Mesothelial cell of epicardium (in vitro differentiated cells): ENCODE results near the gene ACOX1. TPM values are rescaled to one million over a fixed set of nuclear protein-coding genes. Genes with fewer than 3 reads are reported as not detected.

ENCODE experiments used
- DNase-seq, 2 experiments: peaks; one replicate each; pipeline ENCODE4 v3.0.0; 2021; ENCODE audit warnings: low spot score in 2 of 2; ENCODE audit not compliant: unreplicated experiment in 2 of 2
- H3K27ac Mint-ChIP-seq: 2 replicates; pipeline ENCODE4 v1.8.0; 2021; ENCODE audit warnings: mixed read lengths
- H3K27me3 Mint-ChIP-seq: 2 replicates; pipeline ENCODE4 v1.8.0; 2021; ENCODE audit warnings: low read depth, mixed read lengths
- H3K36me3 Mint-ChIP-seq: 2 replicates; pipeline ENCODE4 v1.8.0; 2021; ENCODE audit warnings: mixed read lengths
- H3K4me1 Mint-ChIP-seq: 2 replicates; pipeline ENCODE4 v1.8.0; 2021; ENCODE audit warnings: mixed read lengths
- H3K4me3 Mint-ChIP-seq: 2 replicates; pipeline ENCODE4 v1.8.0; 2021; ENCODE audit warnings: mild to moderate bottlenecking, moderate library complexity, mixed read lengths
- H3K9me3 Mint-ChIP-seq: 2 replicates; pipeline ENCODE4 v1.8.0; 2021; ENCODE audit warnings: mixed read lengths
- CTCF ChIP-seq: fragments of 200-600 bp; sonication (generic); IDR thresholded peaks from one replicate; pipeline ENCODE4 v1.5.0; 2021; ENCODE audit warnings: antibody characterized with exemption; ENCODE audit not compliant: unreplicated experiment
- total RNA-seq: library from RNA; stranded (reverse); gene quantifications from 3 replicates; pipeline ENCODE4 v1.2.1, GENCODE V29; 2021

The ACOX1 gene
- total RNA-seq, 1 donor from 2014 or later: 57.5 TPM

DNA sequence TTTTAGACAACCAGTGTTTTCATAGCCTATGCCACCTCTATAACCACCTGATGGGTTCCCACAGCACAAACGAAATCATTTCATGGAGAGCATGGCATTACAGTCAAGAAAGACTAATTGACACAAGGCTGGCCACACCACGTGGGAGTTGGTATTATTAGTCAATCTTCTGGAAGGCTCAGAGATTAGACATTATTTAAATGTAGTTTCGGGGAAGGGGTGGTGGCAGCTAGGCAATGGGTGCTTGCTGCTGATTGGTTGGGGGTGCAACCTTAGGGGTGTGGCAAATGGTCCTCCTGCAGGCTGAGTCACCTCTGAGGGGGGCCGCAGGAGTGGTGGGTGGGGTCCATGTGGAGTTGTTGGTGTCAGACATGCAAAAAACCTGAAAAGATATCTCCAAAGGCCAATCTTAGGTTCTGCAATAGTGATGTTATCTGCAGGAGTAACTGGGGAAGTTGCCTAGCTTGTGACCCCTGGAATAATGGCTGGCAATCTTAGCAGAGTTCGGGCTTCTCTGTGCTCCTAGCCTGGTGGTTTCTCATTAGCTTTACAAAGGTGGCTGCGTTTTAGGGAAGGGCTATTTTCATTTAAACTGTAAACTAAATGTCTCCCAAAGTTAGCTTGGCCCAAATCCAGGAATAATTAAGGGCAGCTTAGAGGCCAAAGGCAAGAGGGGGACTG lies 4.7 kb upstream of the ACOX1 start:
- Mint-ChIP-seq H3K27ac (peak overlapping the region; percentile 95), H3K4me1 (peaks cover 56% of the 10 kb centered on the region)
- no peak for DNase-seq

DNA sequence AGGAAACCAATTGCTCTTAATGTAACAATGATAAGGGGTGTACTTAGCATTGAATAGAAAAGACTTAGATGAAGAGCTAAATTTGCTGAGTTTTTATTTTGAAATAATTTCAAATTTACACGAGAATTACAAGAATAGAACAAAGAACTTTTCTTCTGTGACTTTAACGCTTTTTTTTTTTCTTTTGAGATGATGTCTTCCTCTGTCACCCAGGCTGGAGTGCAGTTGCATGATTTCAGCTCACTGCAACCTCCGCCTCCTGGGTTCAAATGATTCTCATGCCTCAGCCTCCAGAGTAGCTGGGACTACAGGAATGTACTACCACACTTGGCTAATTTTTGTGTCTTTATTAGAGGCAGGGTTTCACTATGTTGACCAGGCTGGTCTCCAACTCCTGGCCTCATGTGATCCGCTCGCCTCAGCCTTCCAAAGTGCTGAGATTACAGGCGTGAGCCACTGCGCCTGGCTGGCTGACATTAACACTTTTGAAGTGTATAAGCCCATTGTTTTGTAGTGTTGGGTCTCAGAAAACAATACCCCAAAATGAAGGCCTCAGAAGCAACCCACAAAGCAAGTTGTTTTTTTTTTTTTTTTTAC lies 2.2 kb upstream of the ACOX1 start:
- Mint-ChIP-seq H3K4me1 (peaks cover 73% of the 10 kb centered on the region), H3K27me3 (no peaks in the 10 kb centered on the region), H3K4me3 (peak overlapping the region; percentile 80), H3K27ac (peak overlapping the region; percentile 100), H3K9me3 (no peaks in the 10 kb centered on the region), H3K36me3 (peaks cover 11% of the 10 kb centered on the region)
- TF ChIP-seq CTCF: no peak
- no peak for DNase-seq

More for the DNA sequence above, 4.7 kb upstream of the ACOX1 start:
- Mint-ChIP-seq H3K4me3 (peak overlapping the region; percentile 18), H3K36me3 (peaks cover 5% of the 10 kb centered on the region), H3K9me3 (no peaks in the 10 kb centered on the region), H3K27me3 (no peaks in the 10 kb centered on the region)
- TF ChIP-seq CTCF: no peak

DNA sequence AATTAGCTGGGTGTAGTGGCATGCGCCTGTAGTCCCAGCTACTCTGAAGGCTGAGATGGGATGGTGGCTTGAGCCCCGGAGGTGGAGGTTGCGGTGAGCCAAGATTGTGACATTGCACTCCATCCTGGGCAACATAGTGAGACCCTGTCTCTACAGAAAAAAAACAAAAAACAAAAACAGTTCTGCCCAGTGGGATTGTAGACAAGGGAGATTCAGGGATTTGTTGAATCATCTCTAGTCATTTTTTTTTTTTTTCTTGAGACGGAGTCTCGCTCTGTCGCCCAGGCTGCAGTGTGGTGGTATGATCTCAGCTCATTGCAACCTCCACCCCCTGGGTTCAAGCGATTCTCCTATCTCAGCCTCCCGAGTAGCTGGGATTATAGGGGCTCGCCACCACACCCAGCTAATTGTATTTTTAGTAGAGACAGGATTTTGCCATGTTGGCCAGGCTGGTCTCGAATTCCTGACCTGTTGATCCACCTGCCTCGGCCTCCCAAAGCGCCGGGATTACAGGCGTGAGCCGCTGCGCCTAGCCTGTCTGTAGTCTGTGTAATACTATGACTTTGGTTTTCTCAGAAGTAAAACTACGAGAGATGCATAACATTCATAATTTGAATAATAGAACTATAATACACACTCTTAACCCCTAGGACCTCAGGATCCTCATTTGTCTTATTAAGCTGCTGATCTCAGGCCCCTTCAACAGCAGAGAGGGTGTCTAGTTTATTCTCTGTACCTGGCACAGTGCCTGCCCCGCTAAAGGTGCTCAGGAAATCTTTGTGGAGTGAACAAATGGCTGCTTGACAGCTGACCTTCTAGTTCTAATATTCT lies 1.4 kb upstream of the ACOX1 start:
- no peaks in the 10 kb centered on the region for H3K9me3 Mint-ChIP-seq
- TF ChIP-seq CTCF: no peak
- DNase-seq: no peak
- H3K4me3 Mint-ChIP-seq: peak overlapping the region; percentile 80
- H3K27me3 Mint-ChIP-seq: no peaks in the 10 kb centered on the region
- peak overlapping the region; percentile 100 for H3K27ac Mint-ChIP-seq
- H3K4me1 Mint-ChIP-seq: peaks cover 77% of the 10 kb centered on the region
- H3K36me3 Mint-ChIP-seq: peaks cover 13% of the 10 kb centered on the region

DNA sequence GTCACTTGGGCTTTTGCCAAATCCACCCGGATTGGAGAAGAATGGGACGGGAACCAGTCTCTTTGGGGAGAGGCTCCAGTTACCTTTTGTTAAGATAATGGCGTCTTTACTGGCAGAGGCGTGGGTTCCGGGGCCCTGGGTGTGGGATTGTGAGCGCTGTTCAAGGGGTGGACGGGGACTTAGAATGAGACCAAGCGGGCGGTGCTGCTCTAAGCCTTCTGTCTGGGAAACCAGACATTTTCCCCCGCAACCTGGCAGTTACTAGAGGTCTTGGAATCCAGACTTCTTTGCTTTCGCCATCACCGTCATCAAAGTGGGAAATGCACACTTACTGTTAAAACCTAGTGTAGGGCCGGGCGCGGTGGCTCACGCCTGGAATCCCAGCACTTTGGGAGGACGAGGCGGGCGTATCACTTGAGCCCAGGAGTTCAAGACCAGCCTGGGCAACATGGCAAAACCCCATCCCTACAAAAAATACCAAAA lies 780 bp upstream of the ACOX1 start:
- Mint-ChIP-seq H3K4me1 (peaks cover 76% of the 10 kb centered on the region), H3K27me3 (no peaks in the 10 kb centered on the region), H3K4me3 (peak overlapping the region; percentile 80), H3K9me3 (no peaks in the 10 kb centered on the region), H3K27ac (peak overlapping the region; percentile 100), H3K36me3 (peaks cover 13% of the 10 kb centered on the region)
- DNase-seq: no peak
- TF ChIP-seq CTCF: no peak

DNA sequence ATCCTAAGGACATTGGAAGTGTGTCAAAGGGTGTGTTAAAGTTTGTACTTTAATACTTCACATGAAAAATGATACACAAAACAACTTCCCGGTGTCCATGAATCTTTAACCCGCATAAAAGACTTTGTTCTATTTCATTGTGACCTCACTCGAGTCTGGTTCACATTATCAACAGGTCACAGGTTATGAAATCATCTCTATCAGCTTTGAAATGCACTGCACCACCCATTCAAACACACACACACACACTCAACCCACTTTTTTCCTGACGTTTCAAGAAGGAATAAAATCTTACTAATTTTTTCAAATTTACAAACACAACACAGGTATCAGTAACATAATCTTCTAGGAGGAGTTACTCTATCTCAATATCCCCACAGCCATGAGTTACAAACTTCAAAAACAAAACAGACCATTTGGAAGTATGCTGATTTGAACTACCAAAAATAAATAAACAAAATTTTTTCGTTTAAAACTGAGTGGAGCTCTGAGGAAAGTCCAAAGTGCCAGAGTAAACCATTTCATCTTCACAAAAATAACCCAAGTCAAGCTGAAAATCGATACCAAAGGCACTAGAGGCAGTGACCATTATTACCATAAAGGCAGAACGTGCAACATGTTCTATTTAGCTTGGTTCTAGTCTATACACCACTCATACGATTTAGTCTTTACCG lies 2.7 kb downstream of the ACOX1 start:
- Mint-ChIP-seq H3K36me3 (peaks cover 28% of the 10 kb centered on the region), H3K27ac (peak overlapping the region; percentile 82), H3K4me1 (peaks cover 46% of the 10 kb centered on the region), H3K9me3 (no peaks in the 10 kb centered on the region), H3K27me3 (no peaks in the 10 kb centered on the region), H3K4me3 (peak overlapping the region; percentile 40)
- no peak for TF ChIP-seq CTCF
- no peak for DNase-seq
